Measurements from ENCODE around the gene IFNAR1.
"Not testable (repeated sequence)": the region's sequence is repeated elsewhere in the genome, so short reads cannot be mapped to it uniquely, and the experiment has no call there.

The IFNAR1 gene

DNA sequence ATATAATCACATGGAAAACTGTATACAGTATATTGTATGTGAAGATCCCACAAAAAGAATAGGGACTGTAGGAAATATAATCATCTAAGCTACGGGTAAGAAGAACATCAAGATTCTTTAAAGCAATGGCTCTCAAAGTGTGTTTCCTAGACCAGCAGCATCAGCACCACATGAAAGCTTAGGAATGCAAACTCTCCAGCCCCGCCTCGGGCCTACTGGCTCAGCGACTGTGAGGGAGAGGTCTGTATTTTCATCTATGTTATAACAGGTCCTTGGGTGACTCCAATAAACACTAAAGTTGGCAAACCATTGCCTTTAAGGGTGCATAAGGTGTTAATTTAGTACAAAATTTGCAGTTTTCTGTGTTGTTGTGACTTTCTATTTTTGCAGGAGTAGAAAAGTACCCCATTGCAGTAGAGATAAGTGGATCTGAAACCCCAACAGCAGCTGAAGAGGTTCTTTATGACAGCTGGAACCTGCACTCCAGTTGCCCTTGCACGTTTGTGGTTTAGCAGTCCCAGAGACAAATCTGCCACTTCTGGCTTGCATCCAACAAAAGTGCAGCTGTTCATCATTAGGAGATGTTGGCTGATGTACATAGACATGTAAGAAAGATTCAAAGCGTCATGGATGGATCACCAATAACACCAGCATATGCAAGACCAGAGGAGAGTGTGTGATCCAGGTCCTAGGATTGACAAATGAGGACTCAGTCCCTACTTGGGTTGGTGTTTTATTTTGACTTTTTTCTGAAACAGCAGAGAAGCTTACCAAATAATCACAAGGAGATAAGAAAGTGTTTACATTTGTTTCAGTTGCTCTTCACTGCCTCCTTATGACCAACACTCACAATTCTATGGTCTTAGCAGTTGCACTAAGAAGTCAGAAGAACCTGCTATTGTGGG, 15.9 kb upstream of the IFNAR1 start:
- DNase-seq (ENCODE audit: low spot score): no peak

DNA sequence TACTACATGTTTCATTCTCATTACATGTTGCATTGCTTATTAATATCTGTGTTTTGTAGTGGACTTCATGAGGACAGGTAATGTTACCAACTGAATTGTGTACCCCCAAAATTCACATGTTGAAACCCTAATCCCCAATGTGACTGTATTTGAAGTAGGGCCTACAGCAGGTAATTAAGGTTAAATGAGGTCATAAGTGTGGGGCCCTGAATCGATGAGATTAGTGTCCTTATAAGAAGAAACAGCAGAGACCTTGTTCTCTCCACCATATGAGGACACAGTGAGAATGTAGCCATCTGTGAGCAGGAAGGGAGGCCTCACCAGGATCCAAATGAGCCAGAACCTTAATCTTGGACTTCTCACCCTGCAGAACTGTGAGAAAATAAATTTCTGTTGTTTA, 15.0 kb upstream of the IFNAR1 start:
- DNase-seq (ENCODE audit: low spot score): no peak

DNA sequence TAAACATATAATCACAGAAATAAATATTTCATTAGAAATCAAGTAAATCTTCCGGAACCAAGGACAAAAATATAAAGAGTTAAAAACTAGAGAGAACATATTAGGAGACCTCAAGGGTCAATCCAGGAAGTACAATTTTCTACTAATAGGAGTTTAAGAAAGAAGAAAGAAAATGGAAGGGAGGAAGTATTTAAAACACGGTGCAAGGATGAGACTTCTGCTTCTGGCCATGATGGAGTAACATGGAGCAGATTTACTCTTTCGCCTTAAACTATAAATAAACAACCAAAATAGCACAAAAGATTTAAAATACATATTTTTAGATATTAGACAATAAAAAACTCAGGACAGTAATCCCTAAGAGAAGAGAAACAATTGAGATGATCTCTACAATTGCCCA, 12.6 kb upstream of the IFNAR1 start:
- DNase-seq (ENCODE audit: low spot score): no peak

DNA sequence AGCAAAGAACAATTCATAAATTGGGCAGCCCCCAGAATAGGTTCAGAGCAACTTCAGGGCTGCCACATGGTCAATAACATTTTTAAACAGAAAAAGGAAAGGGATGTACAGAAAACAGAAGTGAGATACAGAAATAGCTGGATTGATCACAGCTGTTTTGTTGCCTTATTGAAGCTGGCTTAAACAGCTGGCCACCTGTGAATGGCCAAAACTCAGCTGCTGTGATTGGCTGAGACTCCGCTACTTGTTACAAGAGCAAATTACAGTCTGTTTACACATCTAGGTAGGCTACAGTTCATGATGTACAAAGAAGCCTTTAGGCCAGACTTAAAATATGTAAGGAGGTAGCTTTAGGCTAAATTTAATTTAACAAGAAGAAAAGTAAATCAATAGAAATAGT, 11.6 kb upstream of the IFNAR1 start:
- no peak for DNase-seq (ENCODE audit: low spot score)

DNA sequence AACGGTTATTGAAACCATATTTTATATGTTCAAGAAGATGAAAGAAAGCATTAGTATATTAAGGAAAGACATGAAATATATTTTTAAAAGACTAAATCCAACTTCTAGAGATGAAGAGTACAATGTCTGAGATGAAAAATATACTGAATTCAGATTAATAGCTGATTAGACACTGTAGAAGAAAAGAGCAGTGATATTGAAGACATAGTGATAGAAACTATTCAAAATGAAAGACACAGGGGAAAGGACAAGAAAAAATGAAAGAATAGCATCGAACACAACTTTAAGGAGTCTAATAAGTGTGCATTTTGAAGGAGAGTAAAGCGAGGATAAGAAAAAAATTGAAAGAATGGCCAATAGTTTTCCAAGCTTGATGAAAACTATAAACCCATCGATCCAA, 11.2 kb upstream of the IFNAR1 start:
- no peak for DNase-seq (ENCODE audit: low spot score)

DNA sequence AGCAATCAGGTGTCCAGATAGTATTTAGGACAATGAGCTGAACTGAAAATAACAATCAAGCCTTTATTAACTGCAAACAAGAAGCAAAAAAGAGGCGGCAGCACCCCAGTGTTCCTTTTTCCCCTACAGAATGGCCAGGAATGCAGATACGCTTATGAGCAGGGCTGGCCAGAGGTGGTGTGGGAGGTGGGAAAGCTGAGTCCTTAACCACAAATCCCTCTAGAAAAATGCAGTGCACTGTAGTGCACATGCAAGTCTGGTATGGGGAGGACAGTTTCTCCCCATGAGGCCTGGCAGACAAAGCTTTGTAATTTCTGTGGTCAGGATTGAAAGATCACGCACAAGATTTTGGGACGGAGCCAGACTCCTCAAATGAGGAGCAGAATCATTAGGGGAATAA, 10.7 kb upstream of the IFNAR1 start:
- DNase-seq (ENCODE audit: low spot score): no peak

DNA sequence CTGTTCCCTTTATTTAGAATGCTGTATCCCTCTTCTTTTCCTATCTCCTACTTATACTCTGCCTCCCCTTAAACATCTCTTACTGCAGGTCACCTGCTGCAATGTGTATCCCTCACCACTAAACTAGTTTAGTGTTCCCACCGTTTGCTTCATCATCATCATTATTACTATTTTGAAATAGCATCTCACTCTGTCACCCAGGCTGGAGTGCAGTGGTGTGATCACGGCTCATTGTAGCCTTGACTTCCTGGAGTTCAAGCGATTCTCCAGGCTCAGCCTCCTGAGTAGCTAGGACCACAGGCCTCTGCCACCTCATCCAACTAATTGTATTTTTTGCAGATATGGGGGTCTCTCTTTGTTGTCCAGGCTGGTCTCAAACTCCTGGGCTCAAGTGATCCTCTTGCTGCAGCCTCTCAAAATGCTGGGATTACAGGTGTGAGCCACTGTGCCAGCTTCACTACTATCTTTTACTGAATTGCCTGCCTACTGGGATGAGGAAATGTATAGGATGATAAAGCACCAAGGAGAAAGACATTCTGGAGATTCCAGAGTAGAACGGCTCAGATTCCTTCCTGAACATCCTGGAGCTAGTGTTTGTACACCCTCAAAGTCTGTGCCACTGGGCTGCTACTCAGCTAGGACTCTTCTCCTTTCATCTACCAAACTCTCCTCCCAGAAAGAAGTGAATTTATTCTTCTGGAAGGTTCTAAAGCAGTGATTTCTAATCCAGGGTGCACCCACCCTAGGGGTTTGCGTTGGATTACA, 8.6 kb upstream of the IFNAR1 start:
- DNase-seq (ENCODE audit: low spot score): no peak

DNA sequence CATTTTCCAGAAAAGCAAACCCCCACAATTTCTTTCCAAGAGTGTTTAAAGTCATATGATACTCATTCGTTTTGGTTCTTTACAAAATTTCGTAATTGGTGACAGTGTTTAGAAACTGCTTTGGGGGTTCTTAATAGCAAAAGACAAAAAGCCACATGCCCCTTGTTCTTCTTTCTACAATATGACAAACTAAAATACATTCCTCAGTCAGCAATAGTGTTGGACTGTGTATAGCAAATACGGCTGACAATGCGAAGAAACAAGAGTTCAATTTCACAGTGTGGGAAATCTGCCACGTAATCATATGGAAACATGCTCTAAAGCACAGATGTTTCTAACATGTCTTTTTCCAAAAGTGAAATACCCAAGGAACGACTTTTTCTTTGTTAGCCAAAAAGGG, 7.6 kb upstream of the IFNAR1 start:
- DNase-seq (ENCODE audit: low spot score): no peak

DNA sequence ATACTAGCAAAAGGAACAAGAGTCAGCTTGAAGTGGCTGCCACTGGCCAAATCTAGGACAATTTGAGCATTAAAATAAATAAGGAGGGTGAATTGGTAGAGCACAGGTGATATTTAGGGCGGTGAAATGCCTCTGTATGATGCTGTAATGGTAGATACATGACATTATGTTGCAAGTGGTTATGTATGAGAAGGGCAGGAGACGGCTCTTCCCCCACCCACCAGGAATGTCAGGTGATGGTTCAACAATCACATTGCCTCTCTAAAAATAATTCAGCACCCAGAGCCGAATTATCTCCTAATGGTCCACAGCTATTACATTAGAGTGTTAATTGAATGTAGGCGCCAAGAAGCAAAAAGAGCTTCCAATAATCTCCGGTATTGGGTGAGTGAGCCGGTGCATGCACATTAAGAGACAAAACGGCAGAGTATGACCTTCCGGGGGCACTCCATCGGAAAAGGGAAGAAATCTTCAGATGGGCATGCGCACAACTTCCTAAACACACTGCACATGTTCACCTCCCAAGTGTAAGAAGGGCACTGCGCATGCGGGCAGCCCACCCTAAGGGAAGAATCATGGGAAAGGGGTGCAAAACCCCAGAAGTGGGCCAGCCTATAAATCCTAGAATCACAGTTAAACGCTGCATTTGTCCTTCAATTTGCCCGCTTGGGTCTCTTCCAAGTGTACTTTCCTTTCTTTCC, 6.8 kb upstream of the IFNAR1 start:
- DNase-seq (ENCODE audit: low spot score): no peak

DNA sequence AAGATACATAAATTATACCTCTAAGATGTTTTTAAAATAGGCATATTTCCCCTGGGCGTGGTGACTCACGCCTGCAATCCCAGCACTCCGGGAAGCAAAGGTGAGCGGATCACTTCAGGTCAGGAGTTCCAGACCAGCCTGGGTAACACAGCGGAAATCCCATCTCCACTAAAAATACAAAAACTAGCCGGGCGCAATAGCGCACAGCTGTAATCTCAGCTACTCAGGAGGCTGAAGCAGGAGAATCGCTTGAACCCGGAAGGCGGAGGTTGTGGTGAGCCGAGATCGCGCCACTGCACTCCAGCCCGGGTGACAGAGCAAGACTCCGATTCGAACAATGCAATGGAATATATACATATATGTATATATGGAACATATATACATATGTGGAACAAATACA, 3.8 kb upstream of the IFNAR1 start:
- DNase-seq (ENCODE audit: low spot score): not testable (repeated sequence)

DNA sequence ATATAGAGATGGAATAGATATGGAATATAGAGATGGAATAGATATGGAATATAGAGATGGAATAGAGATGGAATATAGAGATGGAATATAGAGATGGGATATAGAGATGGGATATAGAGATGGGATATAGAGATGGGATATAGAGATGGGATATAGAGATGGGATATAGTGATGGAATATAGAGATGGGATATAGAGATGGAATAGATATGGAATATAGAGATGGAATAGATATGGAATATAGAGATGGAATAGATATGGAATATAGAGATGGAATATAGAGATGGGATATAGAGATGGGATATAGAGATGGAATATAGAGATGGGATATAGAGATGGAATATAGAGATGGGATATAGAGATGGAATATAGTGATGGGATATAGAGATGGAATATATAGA, 1.2 kb upstream of the IFNAR1 start:
- DNase-seq (ENCODE audit: low spot score): not testable (repeated sequence)

DNA sequence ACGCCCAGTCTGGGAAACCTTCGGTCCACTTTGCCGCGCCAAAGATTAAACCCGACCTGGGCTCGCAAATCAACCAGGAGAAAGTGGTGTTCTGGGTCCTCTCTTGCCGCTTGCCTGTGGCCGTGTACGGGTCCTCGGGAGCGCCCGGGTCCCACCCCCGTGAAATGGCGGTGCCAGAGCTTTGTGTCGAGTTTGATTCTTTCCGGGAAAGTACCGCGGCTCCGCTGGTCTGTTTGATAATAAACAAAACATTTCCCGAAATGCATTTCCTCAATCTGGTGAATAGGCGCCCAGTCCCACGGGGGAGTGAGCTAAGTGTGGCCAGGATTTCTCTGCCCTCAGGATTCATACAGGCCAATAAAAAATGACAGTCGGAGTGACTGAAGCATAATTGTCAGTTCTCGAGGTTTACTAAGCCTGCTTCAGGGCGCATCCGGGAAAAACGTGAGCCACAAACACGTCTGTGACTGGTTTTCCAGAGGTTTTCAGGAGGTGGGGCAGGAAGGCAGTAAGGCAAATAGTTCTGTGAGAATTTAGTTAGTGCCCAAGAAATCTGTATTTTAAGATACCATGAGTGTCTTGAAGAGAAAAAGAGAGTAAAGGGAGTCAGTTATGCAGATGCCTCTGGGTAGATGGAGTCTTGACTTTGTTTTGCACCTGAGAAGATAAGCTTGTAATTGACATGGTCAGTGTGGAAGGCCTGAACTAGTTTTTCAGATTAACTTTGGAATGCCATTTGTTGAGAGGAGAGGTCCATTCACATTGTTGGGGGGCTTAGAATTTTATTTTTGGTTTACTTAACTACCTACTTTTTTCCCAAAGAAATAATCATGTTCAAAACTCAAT, 675 bp downstream of the IFNAR1 start:
- peak; percentile 44 for DNase-seq (ENCODE audit: low spot score)

DNA sequence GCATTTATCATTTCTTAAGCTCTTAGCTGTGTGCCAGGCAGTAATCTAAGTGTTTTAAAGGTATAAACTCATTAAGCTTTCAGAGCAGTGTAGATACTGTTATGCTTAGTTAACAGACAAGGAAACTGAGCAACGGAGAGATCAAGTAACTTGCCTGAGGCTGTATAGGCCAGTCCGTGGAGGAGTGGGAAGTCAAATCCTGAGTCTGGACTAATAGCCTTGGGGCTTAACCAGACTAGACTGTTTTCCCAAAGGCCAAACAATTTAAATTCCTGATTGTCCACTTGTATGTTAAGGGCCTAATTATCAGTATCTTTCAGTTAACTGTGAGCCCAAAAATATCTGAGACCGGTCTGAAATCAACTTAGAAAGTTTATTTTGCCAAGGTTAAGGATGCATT, 2.6 kb downstream of the IFNAR1 start:
- no peak for DNase-seq (ENCODE audit: low spot score)

DNA sequence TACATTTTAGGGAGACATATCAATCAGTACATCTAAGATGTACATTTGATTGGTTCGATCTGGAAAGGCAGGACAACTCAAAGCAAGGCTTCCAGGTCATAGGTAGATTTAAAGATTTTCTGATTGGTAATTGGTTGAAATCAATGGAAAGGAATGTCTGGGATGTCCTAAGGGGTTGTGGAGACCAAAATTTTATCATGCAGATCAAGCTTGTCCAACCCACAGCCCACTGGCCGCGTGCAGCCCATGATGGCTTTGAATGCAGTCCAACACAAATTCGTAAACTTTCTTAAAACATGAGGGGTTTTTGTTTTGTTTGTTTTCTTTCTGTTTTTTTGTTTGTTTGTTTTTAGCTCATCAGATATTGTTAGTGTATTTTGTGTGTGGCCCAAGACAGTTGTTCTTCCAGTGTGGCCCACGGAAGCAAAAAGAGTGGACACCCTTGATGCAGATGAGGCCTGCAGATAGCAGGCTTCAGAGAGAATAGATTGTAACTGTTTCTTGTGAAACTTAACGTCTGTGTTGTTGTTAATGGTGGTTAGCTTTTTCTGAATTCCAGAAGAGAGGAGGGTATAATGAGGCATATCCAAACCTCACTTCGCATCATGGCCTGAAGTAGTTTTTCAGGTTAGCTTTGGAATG, 3.1 kb downstream of the IFNAR1 start:
- DNase-seq (ENCODE audit: low spot score): no peak

DNA sequence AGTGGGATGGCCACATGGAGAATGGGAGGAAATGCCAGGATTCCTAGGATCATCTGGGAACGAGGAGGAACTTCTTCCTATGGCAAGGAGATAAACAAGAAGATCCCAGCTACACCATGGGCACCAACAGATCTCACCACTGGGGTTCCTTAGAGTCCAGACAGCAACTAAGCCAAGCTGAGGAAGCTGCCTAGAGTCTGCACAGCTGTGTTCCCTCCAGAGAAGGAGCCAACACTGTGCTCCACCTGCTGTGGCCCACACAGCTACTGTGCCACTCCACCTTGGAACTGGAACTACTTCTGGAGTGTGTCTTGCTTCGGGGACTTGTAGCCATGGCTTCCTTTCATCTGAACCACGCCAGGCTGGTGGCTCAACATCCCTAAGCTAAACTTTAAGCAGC, 6.0 kb downstream of the IFNAR1 start:
- no peak for DNase-seq (ENCODE audit: low spot score)

DNA sequence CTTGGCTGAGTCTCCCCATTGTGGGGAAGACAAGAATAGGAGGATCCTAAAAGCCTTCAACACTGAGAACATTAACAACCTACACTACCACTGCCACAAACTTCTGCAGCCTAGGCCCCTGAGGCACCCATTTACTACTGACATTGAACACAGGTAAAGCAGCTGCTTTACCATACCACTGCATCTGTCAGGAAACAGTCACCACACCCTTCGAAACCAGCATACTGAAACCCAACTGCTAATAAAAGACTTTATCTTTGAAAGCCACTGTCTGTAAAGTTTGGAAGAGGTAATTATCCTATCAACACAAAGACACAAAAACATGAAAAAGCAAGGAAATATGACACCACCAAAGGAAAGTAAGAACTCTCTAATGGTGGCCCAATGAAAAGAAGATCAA, 7.4 kb downstream of the IFNAR1 start:
- no peak for DNase-seq (ENCODE audit: low spot score)

DNA sequence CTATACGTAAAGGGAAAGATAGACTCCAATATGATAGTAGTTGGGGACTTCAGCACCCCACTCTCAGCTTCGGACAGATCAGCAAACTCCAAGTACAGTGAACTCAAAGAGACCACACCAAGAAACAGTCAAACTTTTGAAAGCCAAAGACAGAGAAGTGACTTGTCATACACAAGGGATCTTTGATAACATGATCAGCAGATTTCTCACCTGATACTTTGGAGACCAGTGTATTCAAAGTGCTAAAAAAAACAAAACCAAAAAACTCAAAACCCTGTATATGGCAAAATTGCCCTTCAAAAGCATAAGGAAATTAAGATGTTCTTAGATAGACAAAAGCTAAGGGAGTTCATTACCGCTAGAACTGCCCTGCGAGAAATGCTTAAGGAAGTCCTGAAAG, 9.4 kb downstream of the IFNAR1 start:
- DNase-seq (ENCODE audit: low spot score): no peak

DNA sequence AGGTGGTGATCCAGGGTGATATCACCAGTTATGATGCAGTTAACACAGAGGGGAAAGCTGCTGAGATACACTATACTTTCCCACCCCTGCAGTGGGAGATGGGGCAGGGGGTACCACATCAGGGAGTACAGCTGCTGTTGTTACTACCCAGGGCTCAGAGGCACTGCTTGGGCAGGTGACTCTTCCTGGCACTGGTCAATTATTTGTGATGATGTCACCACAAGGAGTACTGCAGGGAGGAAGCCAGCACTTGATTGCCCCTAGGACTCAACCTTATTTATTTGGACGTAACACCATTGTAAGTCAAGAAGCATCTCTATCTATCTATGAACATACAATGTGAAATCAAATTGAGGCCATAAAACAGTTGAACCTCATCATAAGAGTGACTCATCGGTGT, 10.1 kb downstream of the IFNAR1 start:
- no peak for DNase-seq (ENCODE audit: low spot score)

DNA sequence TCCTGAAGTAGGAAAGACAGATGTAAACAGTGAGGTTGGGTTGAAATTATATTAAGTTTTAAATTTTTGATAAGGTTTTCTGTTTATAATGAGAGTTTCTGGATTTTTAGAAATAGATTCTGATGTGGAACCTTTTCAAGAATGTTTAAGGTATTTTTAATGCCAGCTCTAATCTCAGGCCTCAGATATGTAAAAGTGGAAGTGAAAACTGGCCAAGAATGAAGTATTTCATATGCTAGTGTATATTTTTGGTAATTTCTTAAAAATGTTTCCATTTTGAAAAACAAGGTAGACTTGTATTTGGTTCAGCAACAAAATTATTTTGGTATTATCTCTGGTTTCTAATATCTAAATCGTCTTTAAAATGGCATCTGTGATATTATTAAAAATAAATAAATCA, 14.4 kb downstream of the IFNAR1 start:
- peak; percentile 10 for DNase-seq (ENCODE audit: low spot score)

DNA sequence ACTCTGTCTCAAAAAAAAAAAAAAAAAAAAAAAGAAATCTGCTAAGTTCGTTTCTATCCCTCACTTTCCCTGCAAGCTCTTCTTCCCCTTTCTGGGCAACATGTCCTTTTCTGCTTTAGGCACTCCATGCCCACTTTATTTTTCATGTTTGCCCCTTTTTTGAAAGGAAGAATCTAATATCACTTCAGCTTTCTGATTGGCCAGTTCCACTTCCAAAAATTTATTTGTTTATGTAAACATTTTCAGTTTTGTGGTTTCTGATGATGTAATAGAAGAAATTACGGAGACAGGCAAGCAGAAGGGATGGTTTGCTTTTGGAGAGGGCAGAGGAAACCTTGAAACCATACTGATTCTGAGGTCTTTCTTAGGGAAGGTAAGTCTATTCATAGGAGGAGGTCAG, 15.1 kb downstream of the IFNAR1 start:
- no peak for DNase-seq (ENCODE audit: low spot score)

DNA sequence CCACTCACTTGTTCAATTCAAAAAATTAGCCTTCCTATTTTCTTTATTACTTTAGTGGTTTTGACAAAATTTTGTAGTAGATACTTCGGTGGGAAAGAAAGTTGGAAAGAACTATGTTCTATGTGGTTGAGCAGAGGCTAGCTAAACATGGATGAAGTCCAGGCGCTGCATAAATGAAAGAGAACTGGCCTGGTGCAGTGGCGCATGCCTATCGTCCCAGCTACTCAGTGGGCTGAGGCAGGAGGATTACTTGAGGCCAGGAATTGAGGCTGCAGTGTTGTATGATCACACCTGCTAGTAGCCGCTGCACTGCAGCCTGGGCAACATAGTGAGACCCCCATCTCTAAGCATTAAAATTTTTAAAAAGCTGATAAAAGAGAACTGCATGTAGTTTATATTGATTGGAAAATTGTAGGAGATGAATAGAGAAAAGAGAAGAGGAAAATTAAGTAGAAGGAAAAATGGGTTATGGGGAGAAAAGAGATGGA, 21.0 kb downstream of the IFNAR1 start:
- DNase-seq (ENCODE audit: low spot score): no peak
